Measurements from ENCODE around the gene SOS1.
"Not testable (repeated sequence)": the region's sequence is repeated elsewhere in the genome, so short reads cannot be mapped to it uniquely, and the experiment has no call there.

DNA sequence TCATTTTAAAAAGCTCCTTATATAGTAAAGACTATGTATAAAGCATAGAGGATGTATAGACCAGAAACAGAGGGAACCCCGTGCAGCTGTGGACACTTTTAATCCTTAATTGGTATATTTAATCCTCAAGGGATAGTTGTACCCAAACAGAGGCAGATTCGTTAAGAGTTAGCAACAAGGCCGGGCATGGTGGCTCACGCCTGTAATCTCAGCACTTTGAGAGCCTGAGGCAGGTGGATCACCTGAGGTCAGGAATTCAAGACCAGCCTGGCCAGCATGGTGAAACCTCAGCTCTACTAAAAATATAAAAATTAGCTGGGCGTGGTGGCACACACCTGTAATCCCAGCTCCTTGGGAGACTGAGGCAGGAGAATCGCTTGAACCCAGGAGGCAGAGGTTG, 184.3 kb downstream of the SOS1 start:
- TF ChIP-seq, protein P1, sequence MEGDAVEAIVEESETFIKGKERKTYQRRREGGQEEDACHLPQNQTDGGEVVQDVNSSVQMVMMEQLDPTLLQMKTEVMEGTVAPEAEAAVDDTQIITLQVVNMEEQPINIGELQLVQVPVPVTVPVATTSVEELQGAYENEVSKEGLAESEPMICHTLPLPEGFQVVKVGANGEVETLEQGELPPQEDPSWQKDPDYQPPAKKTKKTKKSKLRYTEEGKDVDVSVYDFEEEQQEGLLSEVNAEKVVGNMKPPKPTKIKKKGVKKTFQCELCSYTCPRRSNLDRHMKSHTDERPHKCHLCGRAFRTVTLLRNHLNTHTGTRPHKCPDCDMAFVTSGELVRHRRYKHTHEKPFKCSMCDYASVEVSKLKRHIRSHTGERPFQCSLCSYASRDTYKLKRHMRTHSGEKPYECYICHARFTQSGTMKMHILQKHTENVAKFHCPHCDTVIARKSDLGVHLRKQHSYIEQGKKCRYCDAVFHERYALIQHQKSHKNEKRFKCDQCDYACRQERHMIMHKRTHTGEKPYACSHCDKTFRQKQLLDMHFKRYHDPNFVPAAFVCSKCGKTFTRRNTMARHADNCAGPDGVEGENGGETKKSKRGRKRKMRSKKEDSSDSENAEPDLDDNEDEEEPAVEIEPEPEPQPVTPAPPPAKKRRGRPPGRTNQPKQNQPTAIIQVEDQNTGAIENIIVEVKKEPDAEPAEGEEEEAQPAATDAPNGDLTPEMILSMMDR (IDR thresholded peaks at IDR 0.05; ENCODE audit: low read depth, low read length, poor library complexity, severe bottlenecking), result not testable (repeated sequence)
- not testable (repeated sequence) for TF ChIP-seq EZH2phosphoT487 (IDR thresholded peaks at IDR 0.05; ENCODE audit: borderline replicate concordance, low read length)
